CD14-positive monocyte (primary cell): ENCODE measurements around the gene SLIT3. TPM values are rescaled to one million over a fixed set of nuclear protein-coding genes. Genes with fewer than 3 reads are reported as not detected.

Source experiments
- DNase-seq, 3 donors: peaks; one replicate each; pipeline ENCODE4 v3.0.0-alpha.2; 2011 to 2022
- H2AFZ ChIP-seq: 2 replicates; pipeline ENCODE4 v1.6.0; 2012; ENCODE audit warnings: mild to moderate bottlenecking, low read depth, low read length, inconsistent platforms; ENCODE audit not compliant: insufficient read depth, poor library complexity, severe bottlenecking
- H3K27ac ChIP-seq, 2 donors: 1 replicate in 1 of 2; 2 replicates in 1 of 2; pipeline ENCODE4 v1.5.1; 2012 to 2013; ENCODE audit warnings: low read length in 2 of 2, control low read depth in 1 of 2, inconsistent platforms in 1 of 2, low read depth in 1 of 2, mild to moderate bottlenecking in 1 of 2
- H3K27me3 ChIP-seq, 2 donors: one replicate each; pipeline versions ENCODE4 v1.6.0 to v1.6.1; 2011 to 2013; ENCODE audit warnings: low read length in 2 of 2; ENCODE audit not compliant: control insufficient read depth in 2 of 2, insufficient read depth in 2 of 2
- H3K36me3 ChIP-seq, 2 donors: replicated peaks in 1 of 2; 1 replicate in 1 of 2; 2 replicates in 1 of 2; pipeline versions ENCODE4 v1.5.1 to v1.6.1; 2012 to 2013; ENCODE audit warnings: low read length in 2 of 2, control low read depth in 1 of 2, inconsistent platforms in 1 of 2, mild to moderate bottlenecking in 1 of 2; ENCODE audit not compliant: insufficient read depth in 2 of 2, control insufficient read depth in 1 of 2
- H3K4me1 ChIP-seq, 2 donors: 1 replicate in 1 of 2; 2 replicates in 1 of 2; pipeline versions ENCODE4 v1.5.1 to v1.6.1; 2012 to 2013; ENCODE audit warnings: low read length in 2 of 2, control low read depth in 1 of 2, inconsistent platforms in 1 of 2, mild to moderate bottlenecking in 1 of 2, moderate library complexity in 1 of 2; ENCODE audit not compliant: insufficient read depth in 2 of 2, control insufficient read depth in 1 of 2
- H3K4me2 ChIP-seq: replicated peaks from 2 replicates; pipeline ENCODE3; 2012; ENCODE audit warnings: low read length, moderate library complexity, mild to moderate bottlenecking; ENCODE audit not compliant: poor library complexity, severe bottlenecking; ENCODE audit errors: extremely low read depth
- H3K4me3 ChIP-seq, 3 experiments: fragments of 200-600 bp in 1 of 3; sonication (generic) in 1 of 3; replicated peaks in 1 of 3; 1 replicate in 2 of 3; 2 replicates in 1 of 3; pipeline ENCODE4 v1.5.1; 2011 to 2013; ENCODE audit warnings: low read length in 3 of 3, mild to moderate bottlenecking in 3 of 3, control low read depth in 2 of 3, low read depth in 2 of 3, inconsistent platforms in 1 of 3, moderate library complexity in 1 of 3
- H3K79me2 ChIP-seq: 2 replicates; pipeline ENCODE4 v1.6.0; 2012; ENCODE audit warnings: mild to moderate bottlenecking, control low read depth, inconsistent platforms, low read length, moderate library complexity; ENCODE audit not compliant: insufficient read depth
- H3K9ac ChIP-seq: 2 replicates; pipeline ENCODE4 v1.6.0; 2017; ENCODE audit warnings: low read length, mild to moderate bottlenecking; ENCODE audit not compliant: insufficient read depth, poor library complexity, severe bottlenecking
- H3K9me3 ChIP-seq, 2 donors: replicated peaks in 1 of 2; 1 replicate in 1 of 2; 2 replicates in 1 of 2; pipeline versions ENCODE4 v1.5.1 to v1.6.1; 2012 to 2013; ENCODE audit warnings: low read length in 2 of 2, control low read depth in 1 of 2; ENCODE audit not compliant: control insufficient read depth in 1 of 2, insufficient read depth in 1 of 2
- H4K20me1 ChIP-seq: 2 replicates; pipeline ENCODE4 v1.6.0; 2012; ENCODE audit warnings: mild to moderate bottlenecking, low read length, control low read depth, moderate library complexity; ENCODE audit not compliant: insufficient read depth
- H3K27ac Mint-ChIP-seq, 7 donors: one replicate each; pipeline ENCODE4 v1.8.0; 2020; ENCODE audit warnings: mild to moderate bottlenecking in 7 of 7, mixed read lengths in 7 of 7, moderate library complexity in 6 of 7, inconsistent platforms in 2 of 7
- H3K27me3 Mint-ChIP-seq, 3 donors: one replicate each; pipeline ENCODE4 v1.8.0; 2021 to 2022; ENCODE audit warnings: low read depth in 3 of 3, mild to moderate bottlenecking in 3 of 3, mixed read lengths in 3 of 3, moderate library complexity in 3 of 3, inconsistent platforms in 1 of 3
- H3K36me3 Mint-ChIP-seq, 2 donors: one replicate each; pipeline ENCODE4 v1.8.0; 2020; ENCODE audit warnings: mixed read lengths in 2 of 2, inconsistent platforms in 1 of 2, mild to moderate bottlenecking in 1 of 2
- H3K4me1 Mint-ChIP-seq: one replicate; pipeline ENCODE4 v1.8.0; 2020; ENCODE audit warnings: mild to moderate bottlenecking, mixed read lengths
- H3K4me3 Mint-ChIP-seq, 2 donors: one replicate each; pipeline ENCODE4 v1.8.0; 2020; ENCODE audit warnings: mild to moderate bottlenecking in 2 of 2, mixed read lengths in 2 of 2, moderate library complexity in 1 of 2
- H3K9me3 Mint-ChIP-seq, 7 donors: one replicate each; pipeline ENCODE4 v1.8.0; 2020 to 2022; ENCODE audit warnings: mixed read lengths in 7 of 7, mild to moderate bottlenecking in 6 of 7, moderate library complexity in 6 of 7, inconsistent platforms in 2 of 7
- CTCF ChIP-seq: fragments of 200-600 bp; IDR thresholded peaks from one replicate; pipeline ENCODE4 v1.8.0; 2022; ENCODE audit warnings: antibody characterized with exemption, mild to moderate bottlenecking
- WGBS: methylation state at CpG from one replicate; pipeline ENCODE4 v1.1.5; 2013; ENCODE audit warnings: missing lambda C conversion rate; ENCODE audit not compliant: insufficient coverage; 5-methylcytosine and 5-hydroxymethylcytosine counted together
- intact Hi-C, 2 donors: fragments of 100-400 bp; cut with micrococcal nuclease; formaldehyde crosslinking; loops; one replicate each; pipeline versions ENCODE4 v1.15.0 to v1.15.1; 2023
- polyA plus RNA-seq, 3 donors: library from polyadenylated mRNA; depleted of rRNA in 1 of 3; unstranded in 2 of 3; stranded (reverse) in 1 of 3; fragments of 300-500 nt in 2 of 3; fragments of >200 nt in 1 of 3; fragmentation: Illumina TruSeq in 2 of 3; gene quantifications; 1 replicate in 2 of 3; 2 replicates in 1 of 3; pipeline ENCODE4 v1.2.3, GENCODE V29; 2012 to 2021

SLIT3 gene
- polyA plus RNA-seq, 3 donors: not detected

- Histone ChIP-seq H2AFZ (no peak overlapping the region), H3K79me2 (no peaks in the 10 kb centered on the region), H3K27ac (no peak overlapping the region), H3K4me1 (peaks cover 8 to 20% of the 10 kb centered on the region in 2 donors), H3K9me3 (no peaks in the 10 kb centered on the region), H3K9ac (no peak overlapping the region), H3K36me3 (no peaks in the 10 kb centered on the region), H3K4me2 (no peak overlapping the region), H4K20me1 (no peaks in the 10 kb centered on the region), H3K27me3 (no peaks in the 10 kb centered on the region), H3K4me3 (no peak overlapping the region)
- no peaks in the 10 kb centered on the region for H3K36me3 Mint-ChIP-seq
- peaks cover 24% of the 10 kb centered on the region for H3K4me1 Mint-ChIP-seq
- peaks cover 0 to 4% (median 3%) of the 10 kb centered on the region in 3 donors for H3K27me3 Mint-ChIP-seq
- peaks cover 0 to 2% (median 0%) of the 10 kb centered on the region in 7 donors for H3K9me3 Mint-ChIP-seq
- H3K27ac Mint-ChIP-seq: no peak overlapping the region
- TF ChIP-seq CTCF: no peak
- DNase-seq: no peak
- intact Hi-C loops: no loop called here
- no peak overlapping the region for H3K4me3 Mint-ChIP-seq
- WGBS: no CpG with 5 or more reads among the region's 4 CpGs
These were observed 512.8 kb downstream of the SLIT3 start for GRCh38 chr5:168788107-168788506.

- H3K4me2 ChIP-seq: no peak overlapping the region
- no peak for DNase-seq
- Mint-ChIP-seq H3K36me3 (no peaks in the 10 kb centered on the region), H3K27me3 (peaks cover 1 to 4% (median 4%) of the 10 kb centered on the region in 3 donors), H3K4me1 (peaks cover 23% of the 10 kb centered on the region), H3K27ac (no peak overlapping the region), H3K4me3 (no peak overlapping the region), H3K9me3 (peaks cover 0 to 2% (median 0%) of the 10 kb centered on the region in 7 donors)
- TF ChIP-seq CTCF: no peak
- H3K9me3 ChIP-seq: no peaks in the 10 kb centered on the region
- peaks cover 8 to 19% of the 10 kb centered on the region in 2 donors for H3K4me1 ChIP-seq
- H3K79me2 ChIP-seq: no peaks in the 10 kb centered on the region
- no peaks in the 10 kb centered on the region for H3K27me3 ChIP-seq
- intact Hi-C loops: no loop called here
- no peaks in the 10 kb centered on the region for H3K36me3 ChIP-seq
- H4K20me1 ChIP-seq: no peaks in the 10 kb centered on the region
- no peak overlapping the region for H2AFZ ChIP-seq
- H3K9ac ChIP-seq: no peak overlapping the region
- H3K4me3 ChIP-seq: no peak overlapping the region
- WGBS: 86% methylated on average over 2 of the region's 3 CpGs
- no peak overlapping the region for H3K27ac ChIP-seq
These were observed 514.8 kb downstream of the SLIT3 start for GRCh38 chr5:168786147-168786546.
